HT-29 (cell line): ENCODE results near the gene TSSK6. TPM values are rescaled to one million over a fixed set of nuclear protein-coding genes. Genes with fewer than 3 reads are reported as not detected.

Experiments used
- DNase-seq: peaks from one replicate; pipeline ENCODE4 v3.0.0-alpha.2; 2015; ENCODE audit warnings: low spot score
- total RNA-seq: library from RNA; depleted of rRNA; stranded (reverse); fragments of >200 nt; shearing (Covaris generic); gene quantifications from 2 replicates; pipeline ENCODE4 v1.2.3, GENCODE V29; 2014; rRNA removed

TSSK6 gene
- total RNA-seq, result 1.3 and 1.5 TPM in 2 replicates

GRCh38 chr19:19514881-19515641, at the start of gene TSSK6:
Gene TSSK6 (minus strand): TSS chr19:19515548. CDS start chr19:19515427, 121 bp downstream.
- DNase-seq, result no peak

- no peak for DNase-seq
Measured at GRCh38 chr19:19563348-19563848, 48.0 kb upstream of the TSSK6 start.

GRCh38 chr19:19562665-19563347, 47.5 kb upstream of the TSSK6 start:
- no peak for DNase-seq

- DNase-seq, result no peak
Measured at GRCh38 chr19:19561946-19562664, 46.8 kb upstream of the TSSK6 start.

- DNase-seq, result no peak
Measured at GRCh38 chr19:19559931-19560330, 44.6 kb upstream of the TSSK6 start.

- no peak for DNase-seq
Measured at GRCh38 chr19:19558636-19559035, 43.3 kb upstream of the TSSK6 start.

- no peak for DNase-seq
Measured at GRCh38 chr19:19558055-19558454, 42.7 kb upstream of the TSSK6 start.

- peak; percentile 41 for DNase-seq
Measured at GRCh38 chr19:19554074-19555023, 39.0 kb upstream of the TSSK6 start.

GRCh38 chr19:19553670-19554069, 38.3 kb upstream of the TSSK6 start:
- no peak for DNase-seq

- DNase-seq, result peak; percentile 41
Measured at GRCh38 chr19:19552798-19553197, 37.5 kb upstream of the TSSK6 start.

- DNase-seq, result no peak
Measured at GRCh38 chr19:19551853-19552192, 36.5 kb upstream of the TSSK6 start.

- DNase-seq, result no peak
Measured at GRCh38 chr19:19550972-19551852, 35.9 kb upstream of the TSSK6 start.

- no peak for DNase-seq
Measured at GRCh38 chr19:19550485-19550929, 35.2 kb upstream of the TSSK6 start.

- no peak for DNase-seq
Measured at GRCh38 chr19:19549804-19550464, 34.6 kb upstream of the TSSK6 start.

- DNase-seq, result no peak
Measured at GRCh38 chr19:19548915-19549759, 33.8 kb upstream of the TSSK6 start.

- no peak for DNase-seq
Measured at GRCh38 chr19:19547674-19548336, 32.5 kb upstream of the TSSK6 start.

GRCh38 chr19:19546751-19547162, 31.4 kb upstream of the TSSK6 start:
- no peak for DNase-seq

- no peak for DNase-seq
Measured at GRCh38 chr19:19545707-19546106, 30.4 kb upstream of the TSSK6 start.
